LNCAP (cell line): ENCODE data around the gene SLC31A1.

ENCODE experiments used
- TF ChIP-seq, protein P1 (sequence below): fragments of 450-650 bp; IDR thresholded peaks from 2 replicates; pipeline ENCODE4 v1.5.1; 2017; ENCODE audit warnings: mild to moderate bottlenecking

The SLC31A1 gene

DNA sequence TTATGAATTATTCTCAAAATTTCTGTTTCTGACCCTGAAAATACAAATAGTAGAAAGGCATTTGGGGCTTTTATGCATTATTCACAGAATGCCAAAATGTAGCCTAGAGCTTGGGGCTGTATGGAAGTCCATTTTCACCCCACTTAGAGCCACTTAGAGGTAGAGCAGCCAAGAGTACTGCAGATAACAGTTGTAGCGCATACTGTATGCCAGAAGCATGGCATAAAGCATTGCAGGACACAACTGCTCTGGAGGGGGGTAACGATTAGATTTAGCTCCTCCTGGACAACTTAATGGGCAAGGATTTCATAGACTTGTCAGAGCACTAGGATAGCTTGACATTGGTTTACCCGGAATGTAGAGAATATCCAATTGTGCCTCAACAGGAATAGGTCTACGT lies 15.7 kb downstream of the SLC31A1 start:
- TF ChIP-seq, protein P1, sequence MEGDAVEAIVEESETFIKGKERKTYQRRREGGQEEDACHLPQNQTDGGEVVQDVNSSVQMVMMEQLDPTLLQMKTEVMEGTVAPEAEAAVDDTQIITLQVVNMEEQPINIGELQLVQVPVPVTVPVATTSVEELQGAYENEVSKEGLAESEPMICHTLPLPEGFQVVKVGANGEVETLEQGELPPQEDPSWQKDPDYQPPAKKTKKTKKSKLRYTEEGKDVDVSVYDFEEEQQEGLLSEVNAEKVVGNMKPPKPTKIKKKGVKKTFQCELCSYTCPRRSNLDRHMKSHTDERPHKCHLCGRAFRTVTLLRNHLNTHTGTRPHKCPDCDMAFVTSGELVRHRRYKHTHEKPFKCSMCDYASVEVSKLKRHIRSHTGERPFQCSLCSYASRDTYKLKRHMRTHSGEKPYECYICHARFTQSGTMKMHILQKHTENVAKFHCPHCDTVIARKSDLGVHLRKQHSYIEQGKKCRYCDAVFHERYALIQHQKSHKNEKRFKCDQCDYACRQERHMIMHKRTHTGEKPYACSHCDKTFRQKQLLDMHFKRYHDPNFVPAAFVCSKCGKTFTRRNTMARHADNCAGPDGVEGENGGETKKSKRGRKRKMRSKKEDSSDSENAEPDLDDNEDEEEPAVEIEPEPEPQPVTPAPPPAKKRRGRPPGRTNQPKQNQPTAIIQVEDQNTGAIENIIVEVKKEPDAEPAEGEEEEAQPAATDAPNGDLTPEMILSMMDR: no peak

DNA sequence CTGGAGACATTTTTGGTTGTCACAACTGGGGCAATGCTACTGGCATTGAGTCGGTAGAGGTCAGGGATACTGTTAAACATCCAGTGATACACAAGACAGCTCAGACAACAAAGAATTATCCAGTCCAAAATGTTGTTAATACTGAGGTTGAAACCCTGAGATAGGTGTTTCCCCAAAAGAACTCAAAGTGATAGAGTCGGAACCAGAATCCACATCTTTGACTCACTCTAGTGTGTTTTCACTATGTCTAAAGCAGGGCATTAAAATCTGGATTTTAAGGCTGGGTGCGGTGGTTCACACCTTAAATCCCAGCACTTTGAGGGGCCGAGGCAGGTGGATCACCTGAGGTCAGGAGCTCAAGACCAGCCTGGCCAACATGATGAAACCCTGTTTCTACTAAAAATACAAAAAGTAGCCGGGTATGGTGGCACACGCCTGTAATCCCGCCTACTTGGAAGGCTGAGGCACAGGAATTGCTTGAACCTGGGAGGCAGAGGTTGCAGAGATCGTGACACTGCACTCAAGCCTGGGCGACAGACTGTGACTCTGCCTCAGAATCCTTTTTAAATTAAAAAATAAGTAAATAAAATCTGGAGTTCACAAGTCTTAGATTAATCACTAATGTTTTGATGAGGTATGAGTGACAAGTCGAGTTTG lies 17.0 kb downstream of the SLC31A1 start:
- TF ChIP-seq, protein P1: no peak

DNA sequence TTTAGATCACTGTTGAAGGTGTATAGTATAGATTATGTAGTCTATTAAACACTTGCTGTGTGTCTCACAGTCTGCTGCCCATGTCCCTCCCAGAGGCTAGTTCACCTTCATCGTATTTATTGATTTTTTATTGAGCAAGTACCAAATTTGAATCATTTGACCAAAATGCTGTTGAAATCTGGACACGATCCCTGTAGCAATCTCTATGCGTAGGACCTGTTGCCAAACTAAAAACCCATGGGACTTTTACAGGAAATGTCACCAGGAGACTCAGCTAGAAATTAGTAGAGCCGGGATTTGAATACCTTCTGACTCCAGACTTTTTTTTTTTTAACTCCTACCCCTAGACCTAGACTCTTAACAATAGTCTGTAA lies 17.5 kb downstream of the SLC31A1 start:
- TF ChIP-seq, protein P1: no peak

DNA sequence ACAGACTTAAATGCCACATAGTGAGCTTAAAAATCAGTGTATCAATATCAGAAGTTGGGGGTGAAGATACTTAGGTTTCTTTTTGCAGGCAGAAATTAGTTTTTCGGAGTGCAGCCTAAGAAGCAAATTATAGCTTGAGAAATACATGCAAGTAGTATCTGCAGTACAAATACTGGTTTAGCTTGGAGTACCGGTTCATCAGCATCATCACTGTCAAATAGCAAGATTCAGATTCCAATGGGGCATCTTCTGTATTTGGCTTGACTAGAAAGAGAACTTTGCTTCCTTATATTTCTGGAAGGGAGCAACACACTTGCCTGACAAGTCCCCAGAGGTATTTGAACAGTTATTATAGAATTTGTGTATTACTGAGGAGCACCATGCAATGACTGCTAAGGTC lies 19.8 kb downstream of the SLC31A1 start:
- TF ChIP-seq, protein P1: no peak

DNA sequence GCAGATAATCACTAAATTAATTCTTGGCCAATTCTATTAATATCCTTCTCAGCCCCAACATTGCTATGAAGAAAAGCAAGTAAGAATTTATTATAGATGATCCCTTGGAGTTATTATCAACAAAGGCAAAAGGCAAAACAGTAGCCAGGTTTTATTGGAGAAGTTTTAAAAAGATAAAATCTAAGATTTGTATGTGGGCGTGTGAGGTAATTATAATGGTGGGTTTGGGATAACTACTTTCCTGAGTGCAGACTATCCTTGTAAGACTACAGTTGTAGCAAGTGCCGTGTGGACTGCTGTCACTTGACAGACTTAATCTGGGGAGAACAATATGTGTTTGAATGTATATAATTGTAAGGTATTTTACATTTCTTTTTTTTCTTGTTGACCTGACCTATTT lies 23.2 kb downstream of the SLC31A1 start:
- TF ChIP-seq, protein P1: no peak

DNA sequence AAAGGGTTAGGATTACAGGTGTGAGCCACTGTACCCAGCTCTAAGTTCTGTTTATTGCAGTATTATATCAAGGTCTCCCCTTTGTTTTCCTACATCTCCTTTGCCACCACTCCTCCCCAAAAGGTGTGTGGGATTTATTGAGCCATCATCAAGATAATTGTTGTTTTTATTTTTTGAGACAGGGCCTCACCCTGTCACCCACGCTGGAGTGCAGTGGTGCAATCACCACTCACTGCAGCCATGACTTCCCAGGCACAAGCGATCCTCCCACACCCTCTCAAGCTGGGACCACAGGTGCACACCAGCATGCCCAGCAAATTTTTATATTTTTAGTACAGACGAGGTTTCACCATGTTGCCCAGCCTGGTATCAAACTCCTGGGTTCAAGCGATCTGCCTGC lies 24.6 kb downstream of the SLC31A1 start:
- TF ChIP-seq, protein P1: no peak

DNA sequence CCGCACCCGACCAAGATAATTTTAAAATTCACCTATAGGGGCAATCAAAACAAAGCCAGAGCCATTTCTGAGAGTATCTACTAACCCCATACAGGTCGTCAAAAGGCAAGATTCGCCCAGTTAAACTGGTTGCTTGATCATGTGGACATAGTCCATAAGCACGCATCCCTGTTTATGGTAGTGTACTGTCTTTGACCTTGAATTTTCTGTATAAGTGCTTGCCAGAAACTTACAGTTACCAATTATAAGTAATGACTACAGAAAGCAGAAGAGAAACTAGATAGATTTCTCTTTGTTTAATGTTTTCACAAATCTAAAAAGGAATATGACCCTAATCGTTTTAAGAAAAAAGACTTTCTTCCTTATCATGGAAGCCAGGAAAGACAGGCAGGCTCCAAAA lies 25.6 kb downstream of the SLC31A1 start:
- TF ChIP-seq, protein P1: no peak

DNA sequence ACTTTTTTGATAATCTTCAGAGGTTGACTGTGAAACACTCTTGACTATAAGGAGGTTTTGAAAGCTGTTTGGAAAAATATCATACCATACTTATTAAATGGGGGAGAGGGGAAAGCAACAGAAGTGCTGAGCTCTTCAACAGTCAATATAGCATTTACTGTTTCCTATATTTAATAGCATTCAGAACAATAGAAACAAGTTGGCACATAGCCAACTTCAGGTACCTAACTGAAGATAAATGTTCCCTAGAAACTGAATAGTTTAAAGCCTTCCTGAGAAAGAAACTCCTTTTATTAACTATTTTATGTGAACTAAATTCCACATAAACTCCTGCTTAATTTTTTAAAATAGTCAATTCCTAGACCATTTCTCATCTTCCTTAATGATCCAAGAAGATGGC lies 26.3 kb downstream of the SLC31A1 start:
- TF ChIP-seq, protein P1: no peak
